CD4-positive, alpha-beta T cell treated with Interleukin-4 for 4 hours (primary cell): ENCODE results near the gene MYBPH.

Experiments used
- DNase-seq: peaks from one replicate; pipeline ENCODE4 v3.0.0-alpha.2; 2020

The MYBPH gene

DNA sequence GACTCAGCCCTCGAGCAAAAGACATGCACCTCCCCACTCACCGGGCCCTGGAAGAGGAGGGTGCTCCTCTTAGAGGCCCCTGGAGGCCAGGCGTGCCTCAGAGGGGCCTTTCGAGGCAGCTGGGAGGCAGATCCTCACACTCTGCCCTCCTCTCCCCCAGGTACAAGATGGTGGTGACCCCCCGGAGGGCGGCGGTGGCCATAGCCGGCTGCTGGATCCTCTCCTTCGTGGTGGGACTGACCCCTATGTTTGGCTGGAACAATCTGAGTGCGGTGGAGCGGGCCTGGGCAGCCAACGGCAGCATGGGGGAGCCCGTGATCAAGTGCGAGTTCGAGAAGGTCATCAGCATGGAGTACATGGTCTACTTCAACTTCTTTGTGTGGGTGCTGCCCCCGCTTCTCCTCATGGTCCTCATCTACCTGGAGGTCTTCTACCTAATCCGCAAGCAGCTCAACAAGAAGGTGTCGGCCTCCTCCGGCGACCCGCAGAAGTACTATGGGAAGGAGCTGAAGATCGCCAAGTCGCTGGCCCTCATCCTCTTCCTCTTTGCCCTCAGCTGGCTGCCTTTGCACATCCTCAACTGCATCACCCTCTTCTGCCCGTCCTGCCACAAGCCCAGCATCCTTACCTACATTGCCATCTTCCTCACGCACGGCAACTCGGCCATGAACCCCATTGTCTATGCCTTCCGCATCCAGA is 10.4 kb downstream of the MYBPH start:
- no peak for DNase-seq

DNA sequence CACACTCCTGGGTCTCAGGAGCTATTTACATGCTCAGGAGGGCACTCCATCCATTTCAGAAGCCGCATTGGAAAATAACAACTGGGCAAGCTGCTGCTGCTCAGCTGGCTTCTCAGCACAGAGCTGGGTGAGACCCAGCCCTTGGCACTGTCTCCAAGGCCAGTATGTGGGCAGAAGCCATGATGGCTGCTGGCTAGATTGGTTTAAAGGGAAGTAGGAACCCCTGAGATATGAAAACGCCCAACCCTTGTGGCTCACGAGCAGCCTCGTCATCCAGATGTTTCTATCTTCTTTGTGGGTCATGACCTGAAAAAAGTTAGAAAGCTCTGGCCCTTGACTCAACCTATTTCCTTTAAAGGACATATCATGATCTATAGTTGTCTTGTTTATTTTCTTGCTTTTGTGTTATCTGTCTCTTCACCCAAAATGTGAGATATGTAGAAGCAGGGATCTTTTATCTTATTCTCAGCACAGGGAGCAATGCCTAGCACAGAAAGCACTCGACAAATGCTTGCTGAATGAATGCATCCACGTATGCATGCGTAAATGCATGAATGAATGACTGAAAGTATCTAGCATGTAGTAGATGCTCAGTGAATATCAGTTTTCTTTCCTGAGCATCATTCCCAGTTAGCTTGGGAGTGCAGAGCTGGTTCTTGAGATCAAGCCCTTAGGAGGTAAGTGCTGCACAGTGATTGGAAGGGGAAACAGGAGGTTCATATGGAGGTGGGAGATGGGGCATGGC is 11.6 kb downstream of the MYBPH start:
- no peak for DNase-seq

DNA sequence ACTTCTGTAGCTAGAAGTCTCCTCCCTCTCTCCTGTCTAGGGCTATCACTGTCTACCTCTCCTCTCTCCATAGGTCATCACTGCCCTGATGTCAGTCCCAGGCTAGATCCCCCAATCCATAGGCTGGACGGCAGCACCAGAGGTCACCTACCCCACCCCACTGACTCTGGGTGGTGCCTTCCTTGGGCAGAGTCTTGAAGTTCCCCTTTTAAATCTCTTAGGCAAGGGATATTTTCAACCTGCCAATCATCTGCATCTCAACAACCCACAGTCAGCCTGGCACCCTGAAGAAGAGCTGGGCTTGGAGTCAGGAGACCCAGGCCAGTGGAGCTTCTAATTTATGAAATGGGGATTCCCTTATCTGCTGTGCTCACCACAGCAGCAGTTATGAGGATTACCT is 13.2 kb downstream of the MYBPH start:
- no peak for DNase-seq

DNA sequence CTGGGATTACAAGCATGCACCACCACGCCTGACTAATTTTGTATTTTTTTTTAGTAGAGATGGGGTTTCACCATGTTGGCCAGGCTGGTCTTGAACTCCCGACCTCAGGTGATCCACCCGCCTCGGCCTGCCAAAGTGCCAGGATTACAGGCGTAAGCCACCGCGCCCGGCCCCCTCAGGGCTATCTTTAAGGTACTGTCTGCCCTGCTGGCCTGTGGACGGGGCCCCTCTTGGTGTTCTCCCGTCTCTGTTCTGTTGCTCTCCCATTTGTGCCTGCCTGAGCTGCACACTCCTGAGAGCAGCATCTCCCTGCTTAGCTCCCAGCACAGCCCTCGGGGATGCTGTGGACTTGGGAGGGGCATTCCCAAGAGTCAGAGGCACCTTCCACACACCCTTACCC is 13.9 kb downstream of the MYBPH start:
- DNase-seq: no peak

DNA sequence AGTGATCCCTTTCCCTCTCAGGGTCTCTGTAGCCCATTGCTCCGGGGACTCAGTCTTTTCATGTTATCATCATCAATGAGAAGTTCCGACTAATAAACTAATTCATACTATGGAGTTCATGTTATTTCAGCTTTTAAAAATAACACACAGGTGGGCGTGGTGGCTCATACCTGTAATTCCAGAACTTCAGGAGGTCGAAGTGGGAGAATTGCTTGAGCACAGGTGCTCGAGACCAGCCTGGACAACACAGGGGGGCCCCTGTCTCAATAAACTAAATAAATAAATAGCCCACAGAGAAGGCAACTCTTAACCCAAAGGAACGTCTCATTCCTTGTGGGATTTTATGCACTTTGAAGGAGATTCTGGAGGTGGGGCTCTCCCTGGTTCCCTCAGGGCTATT is 14.5 kb downstream of the MYBPH start:
- DNase-seq: no peak

DNA sequence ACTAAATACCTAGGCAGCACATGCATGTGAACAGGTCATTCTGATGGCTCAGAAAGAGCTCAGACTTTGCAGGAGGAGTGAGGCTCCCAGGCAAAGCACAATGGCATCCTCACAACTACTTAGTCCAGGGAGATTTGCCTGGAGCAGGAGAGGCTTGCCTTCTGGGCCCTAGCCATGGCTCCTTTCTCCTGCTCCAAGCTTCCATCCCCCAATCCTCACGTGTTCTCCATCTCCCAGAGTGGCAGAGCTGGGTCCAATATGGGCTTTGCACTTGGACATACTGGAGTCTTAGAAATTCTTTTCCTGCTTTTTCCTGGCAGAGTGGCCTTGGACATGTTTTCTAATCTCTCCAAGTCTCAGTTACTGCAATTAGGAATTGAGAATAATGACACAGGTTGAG is 15.8 kb downstream of the MYBPH start:
- DNase-seq: no peak

DNA sequence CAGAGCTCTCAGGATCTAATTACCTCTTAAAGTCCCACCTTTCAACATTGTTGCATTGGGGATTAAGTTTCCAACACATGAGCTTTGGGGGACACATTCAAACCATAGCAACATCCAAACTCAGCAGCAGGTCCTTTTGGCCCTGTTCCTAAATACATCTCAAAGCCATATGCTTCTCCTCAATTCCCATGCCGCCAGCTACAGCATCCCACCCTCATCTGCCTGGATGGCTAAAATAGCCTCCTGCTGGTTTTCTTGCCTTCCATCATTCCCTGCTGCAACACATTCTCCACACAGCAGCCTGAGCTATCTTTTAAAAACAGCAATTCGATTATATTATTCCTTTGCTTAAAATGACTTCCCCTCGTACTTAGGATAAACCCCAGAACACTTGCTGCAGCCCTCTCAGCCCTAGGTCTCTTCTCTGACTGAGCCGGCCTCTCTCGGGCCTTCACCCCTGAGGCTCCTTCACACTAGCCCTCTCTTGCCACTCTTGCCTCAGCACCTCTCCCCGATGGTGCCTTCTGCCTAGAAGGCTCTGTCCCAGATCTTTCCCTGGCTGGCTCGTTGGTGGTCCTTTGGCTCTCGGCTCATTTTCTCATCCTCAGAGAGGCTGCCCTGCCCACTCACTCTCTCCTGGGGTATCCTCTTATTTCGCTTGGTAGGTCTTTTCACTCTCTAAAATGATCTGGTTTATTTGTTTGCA is 16.5 kb downstream of the MYBPH start:
- no peak for DNase-seq

DNA sequence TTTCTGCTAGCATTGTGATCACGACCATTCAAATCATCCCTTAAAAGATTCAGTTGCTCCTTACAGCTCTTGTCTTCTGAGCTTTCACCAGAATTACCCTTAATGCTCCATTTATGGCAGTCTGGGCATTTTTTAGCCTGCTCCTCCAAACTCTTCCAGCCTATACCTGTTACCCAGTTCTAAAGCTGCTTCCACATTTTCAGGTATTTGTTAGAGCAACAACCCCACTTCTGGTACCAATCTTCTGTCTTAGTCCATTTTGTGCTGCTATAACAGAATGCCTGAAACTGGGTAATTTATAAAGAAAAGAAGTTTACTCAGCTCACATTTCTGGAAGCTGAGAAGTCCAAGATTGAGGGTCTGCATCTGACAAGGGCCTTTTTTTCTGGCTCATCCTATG is 17.2 kb downstream of the MYBPH start:
- no peak for DNase-seq

DNA sequence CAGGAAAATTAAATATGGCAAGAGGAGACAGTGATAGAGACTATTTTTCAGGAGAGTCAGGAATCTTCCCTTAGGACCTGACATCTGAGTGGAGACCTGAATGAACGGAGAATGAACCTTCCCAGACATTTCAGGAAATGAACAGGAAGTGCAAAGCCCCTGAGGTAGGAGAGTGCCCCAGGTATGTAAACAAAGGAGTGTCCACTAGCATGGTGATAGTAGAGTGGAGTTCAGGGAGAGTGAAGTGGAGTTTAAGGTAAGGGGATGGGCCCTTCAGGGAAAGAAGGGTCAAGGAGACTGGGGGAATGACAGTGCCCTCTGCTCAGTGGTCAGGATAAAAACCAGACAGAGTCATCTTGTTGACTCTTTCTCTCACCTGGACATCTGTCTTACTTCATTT is 19.3 kb downstream of the MYBPH start:
- DNase-seq: no peak

DNA sequence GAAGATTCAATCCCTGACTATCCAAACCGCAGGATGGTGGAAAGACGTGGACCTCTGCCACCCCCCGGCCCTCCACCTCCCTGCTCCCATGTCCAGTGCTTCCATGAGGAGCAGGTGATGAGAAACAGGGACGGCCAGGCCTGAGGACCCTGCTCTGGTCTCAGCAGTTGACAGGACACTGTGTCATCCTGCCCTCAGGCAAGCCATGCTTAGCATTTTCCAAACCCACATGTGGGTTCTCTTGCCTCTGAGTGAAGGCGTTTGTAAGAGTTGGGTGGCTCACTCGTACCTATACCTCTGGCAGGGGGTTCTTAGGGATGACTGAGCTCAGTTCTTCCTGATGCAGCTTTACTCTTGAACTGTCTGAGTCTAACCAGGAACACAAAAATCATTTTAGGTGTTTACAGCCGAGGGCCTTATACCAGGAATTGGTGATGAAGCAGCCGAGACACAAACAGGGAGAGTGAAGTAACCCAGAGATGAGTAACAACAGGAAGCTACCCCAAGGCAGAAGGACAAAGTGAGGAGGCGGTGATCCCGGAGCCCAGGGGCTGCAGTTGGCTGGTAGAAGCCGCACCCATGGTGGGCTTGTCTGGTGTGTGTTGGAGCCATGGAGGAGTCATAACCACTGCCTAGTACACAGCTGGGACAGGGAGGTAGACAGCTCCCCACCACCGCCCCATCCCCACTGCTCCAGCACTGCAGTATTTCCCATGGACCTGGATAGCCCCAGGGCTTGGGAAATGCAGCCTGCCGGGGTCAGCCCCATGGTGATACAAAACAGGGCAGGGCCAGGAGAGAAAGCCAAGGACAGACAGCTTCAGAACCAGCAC is 21.4 kb downstream of the MYBPH start:
- DNase-seq: no peak

DNA sequence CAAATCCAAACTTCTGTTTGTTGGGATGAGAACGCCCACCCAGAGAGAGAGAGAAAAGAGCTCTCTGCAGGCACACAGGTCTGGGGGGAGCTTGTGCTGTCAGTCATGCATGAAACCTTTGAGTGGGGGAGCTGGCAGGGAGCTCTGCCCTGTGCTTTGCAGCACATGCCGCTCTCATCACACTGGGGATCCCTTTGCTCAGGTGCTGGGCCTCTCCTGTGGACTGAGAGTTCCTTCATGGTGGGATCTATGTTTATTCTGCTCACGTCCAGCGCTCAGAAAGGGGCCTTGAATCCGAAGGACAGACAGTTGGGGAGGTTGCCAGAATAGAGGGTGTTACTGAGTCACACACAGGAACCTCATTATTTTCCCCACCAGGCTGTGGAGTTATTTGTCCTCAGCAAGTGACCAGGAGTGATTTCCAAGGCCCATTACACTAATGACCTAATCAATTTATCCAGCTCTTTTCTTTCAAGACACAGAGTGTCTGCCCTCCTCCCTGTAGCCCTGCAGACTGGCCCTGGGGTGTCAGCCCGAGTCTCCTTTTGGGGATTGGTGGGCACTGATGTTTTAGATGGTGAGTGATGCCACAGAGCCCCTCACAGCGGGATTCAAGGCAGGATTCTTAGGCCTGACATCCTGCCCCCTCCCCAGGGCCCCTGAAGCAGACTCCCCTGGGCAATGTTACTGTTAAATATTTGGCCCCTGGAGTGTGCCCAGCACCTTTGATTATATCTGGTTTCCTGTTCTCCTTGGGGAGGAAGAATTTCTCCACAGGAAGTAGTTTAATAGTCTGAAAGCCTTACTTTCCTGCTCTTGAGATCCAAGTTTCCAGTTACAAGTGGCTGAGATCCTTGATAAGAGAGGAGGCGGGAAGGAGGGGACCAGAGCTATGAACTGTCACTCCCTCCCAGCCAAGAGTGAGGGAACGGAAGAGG is 22.3 kb downstream of the MYBPH start:
- no peak for DNase-seq

DNA sequence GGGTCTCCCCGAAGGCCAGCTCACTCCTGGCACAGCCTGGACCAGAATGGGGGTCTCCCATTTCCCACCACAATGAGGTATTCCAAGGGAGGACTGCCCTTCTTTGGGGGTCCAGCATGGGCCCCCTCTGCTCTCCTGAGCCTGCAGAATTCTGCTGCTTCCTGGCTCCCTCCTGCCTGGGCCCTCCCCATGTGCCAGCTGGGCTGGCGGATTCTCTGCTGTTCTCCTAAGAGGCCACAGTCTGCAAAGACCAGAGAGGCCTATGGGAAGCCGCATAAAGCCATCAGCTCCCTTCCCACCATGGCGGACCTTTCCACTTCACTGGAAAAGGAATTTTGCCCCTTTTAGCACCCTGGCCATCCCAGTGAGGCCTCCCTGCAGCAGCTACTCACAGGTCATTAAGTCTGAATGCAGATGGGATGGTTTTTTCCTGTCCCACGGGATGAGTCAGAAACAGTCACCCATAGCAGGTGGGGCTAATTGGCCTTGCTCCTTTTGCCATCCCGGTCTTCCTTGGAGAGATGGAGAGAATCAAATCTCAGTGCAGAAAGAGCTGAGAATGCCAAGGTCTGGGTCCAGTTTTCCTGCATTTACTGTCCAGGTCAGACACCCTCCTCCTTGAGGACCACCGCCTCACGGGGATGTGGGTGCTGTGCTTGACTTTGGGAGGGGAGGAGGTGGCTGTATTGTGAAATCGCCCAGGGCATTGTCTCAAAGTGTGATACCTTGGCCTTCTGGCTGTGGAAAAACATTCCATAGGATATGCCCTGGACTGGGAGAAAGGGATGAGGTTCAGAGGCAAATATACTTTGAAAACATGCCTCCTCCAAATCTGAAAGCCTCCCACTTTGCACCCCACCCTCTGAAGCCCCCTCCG is 23.2 kb downstream of the MYBPH start:
- DNase-seq: no peak

DNA sequence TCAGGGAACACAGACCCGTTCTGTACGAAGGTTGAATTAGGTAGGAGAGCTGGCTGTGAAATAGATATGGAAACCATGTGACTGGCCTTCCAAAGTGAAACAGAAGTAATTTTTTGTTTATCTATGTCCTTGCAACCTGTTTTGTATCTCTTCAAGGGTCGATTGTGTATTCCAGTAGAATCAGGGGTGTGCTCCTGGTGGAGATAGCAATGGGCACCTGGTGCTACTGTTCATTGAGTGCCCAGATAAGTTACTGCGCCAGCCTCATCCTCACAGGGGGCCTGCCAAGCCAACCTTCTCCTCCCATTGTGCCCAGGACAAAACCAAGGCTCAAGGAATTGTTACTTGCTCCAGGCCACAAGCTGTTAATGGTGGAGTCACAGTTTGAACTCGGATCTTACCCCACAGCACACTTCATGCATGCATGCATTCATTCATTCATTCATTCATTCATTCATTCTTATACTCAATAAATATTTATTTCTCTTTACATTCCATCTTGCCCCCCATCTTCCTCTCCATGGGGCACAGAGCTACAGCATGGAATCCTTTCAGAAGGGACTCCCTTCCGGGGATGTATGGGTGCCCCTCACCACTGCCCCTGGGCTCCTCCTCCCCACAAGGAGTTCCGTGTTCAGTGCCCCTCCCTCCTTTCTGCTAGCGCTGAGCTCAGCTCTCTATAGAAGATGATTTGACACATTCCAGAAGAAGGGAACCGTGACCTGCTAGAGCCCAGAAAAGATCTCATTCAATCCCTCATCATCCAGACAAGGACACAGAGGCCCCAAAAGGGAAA is 24.1 kb downstream of the MYBPH start:
- DNase-seq: no peak

DNA sequence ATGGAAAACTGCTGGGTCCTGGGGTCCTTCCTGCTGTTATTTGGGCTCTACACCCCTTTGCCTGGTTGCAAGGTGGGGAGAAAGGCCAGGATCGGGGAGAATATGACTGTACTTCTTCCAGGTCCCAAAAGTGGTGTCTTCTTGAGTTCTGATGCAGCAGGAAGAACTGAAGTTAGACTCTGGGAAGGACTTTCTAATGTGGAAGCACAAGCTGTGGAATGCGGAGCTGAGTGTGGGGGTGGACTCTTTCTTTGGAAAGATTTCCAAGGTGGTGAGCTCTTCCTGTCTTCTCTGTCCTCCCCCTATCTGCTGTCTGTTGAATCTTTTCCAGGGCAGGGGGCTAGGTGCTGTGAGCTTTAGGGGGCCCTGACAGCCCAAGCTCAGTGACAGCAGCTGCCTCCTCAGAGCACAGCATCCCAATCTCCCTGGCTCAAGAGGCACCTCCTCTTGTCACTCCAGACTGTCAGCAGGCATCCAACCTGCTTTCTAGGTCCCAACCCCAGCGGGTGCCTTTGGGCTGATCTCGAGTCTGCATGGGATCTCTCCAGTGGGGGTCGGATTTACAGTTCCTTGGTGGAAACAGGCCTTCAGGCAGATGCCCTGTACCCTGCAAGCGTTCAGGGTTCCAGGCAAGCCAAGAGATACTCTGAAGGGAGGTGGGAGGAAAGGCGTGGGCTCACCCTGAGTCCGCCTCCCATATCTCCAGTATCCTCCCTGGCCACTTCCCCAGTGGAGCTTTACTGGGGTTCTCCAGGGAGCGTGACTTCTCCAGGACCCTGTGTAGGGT is 24.9 kb downstream of the MYBPH start:
- no peak for DNase-seq

DNA sequence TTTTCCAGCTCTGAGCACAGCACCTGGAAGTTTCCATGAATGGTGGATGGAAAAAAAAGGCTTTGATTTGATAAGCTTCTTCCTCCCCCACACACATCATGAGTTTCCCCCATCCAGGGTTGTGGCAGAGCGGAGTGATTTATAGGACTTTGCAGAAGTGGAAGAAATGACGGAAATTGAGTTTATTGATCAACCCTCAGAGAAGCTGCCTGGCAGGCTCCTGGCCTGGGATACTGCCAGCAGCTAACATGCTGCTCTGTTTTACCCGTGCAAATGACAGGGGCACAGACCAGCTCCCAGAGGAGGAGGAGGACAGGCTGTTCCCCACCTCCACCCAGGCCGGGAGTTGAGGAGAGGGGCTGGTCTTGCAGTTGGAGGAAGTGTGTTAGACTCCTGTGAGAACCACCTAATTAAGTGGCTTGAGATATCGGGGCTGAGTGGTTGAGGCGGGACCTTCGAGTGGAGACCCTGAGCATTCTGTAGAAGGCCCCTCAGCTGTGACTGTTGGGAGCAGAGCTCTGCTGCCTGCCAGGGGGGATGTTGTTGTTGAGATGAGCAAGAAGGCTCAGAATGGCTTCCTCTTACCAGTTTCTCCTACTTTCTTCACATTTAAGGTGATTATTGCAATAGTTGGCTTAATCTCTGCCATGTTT is 26.3 kb downstream of the MYBPH start:
- no peak for DNase-seq

DNA sequence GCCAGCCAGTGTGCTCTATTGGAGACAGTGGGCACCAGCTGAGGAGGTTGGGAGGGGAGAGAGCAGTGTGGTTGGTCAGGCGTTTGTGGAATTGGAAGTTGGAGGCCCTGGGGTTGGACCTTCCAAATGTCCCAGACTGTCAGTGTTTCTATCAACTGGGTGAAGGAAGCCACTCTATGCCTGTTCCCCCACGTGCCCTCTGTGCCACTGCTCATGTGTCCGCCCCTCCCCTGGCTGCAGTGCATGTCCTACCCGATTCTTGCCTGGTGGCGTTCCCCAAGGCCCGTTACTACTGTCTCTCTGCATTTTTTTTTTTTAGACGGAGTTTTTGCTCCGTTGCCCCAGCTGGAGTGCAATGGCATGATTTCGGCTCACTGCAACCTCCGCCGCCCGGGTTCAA is 27.0 kb downstream of the MYBPH start:
- no peak for DNase-seq

DNA sequence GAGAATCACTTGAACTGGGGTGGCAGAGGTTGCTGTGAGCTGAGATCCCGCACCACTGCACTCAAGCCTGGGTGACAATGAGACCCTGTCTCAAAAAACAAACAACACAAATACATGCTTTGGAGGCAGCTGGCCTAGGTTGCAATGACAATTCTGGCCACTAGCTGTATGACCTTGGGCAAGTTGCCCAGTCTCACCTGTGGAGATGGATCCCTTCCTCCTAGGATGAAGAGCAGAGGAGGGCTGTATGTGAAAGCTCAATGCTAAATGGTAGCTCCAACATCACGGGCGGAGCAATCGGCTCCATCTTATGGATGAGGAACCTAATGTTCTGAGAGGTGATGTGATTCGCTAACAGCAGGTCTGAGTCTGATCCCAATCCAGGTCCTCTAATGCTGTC is 27.5 kb downstream of the MYBPH start:
- no peak for DNase-seq

DNA sequence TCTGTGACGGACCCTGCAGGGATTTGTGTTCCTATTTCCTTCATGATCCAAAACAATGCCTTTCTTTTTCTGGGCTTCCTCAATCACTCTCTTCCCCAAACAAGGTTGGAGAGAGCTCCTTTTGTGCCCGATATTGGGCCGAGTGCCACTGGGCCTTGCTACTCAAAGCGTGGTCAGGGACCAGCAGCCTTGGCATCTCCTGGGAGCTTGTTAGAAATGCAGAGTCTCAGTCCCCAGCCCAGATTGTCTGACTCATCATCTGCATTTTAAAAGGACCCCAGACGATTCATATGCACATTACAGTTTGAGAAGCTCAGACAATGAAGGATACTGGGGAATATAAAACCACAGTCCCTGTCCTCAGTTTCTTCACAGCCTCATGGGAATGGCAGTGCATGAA is 28.2 kb downstream of the MYBPH start:
- DNase-seq: no peak

DNA sequence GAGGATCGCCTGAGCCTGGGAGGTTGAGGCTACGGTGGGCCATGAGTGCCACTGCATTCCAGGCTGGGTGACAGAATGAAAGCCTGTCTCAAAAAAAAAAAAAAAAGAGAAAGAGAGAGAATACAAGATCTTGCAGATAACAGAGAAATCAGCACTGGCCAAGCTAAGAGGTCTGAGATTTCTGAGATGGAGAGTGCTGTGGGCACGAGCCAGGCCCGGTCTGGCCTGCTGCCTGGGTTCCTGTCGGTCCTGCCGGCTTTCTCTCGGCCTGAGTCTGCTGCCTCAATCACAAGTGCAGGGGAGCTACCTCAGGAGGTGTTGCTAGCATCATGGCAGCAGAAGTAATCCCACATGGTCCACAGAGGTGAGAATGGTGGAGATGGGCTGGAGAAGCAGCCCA is 29.1 kb downstream of the MYBPH start:
- no peak for DNase-seq
